Skin epidermis (tissue), 12 donors: ENCODE results near the gene CDK10.
"Not testable (repeated sequence)": the region's sequence is repeated elsewhere in the genome, so short reads cannot be mapped to it uniquely, and the experiment has no call there.

ENCODE experiments used
- H3K27ac ChIP-seq, 21 experiments: fragments of 200-600 bp; sonication (generic) in 11 of 21; one replicate each; pipeline ENCODE4 v1.5.0; 2020; ENCODE audit warnings: mild to moderate bottlenecking in 3 of 21, inconsistent platforms in 2 of 21, moderate library complexity in 2 of 21
- H3K4me3 ChIP-seq, 7 experiments: fragments of 200-600 bp; sonication (generic) in 2 of 7; one replicate each; pipeline ENCODE4 v1.5.0; 2020; ENCODE audit warnings: inconsistent platforms in 2 of 7, mild to moderate bottlenecking in 2 of 7, moderate library complexity in 1 of 7

CDK10 gene

GRCh38 chr16:89693931-89694783, 7.7 kb downstream of the CDK10 start:
- H3K4me3 ChIP-seq: no peak overlapping the region
- no peak overlapping the region for H3K27ac ChIP-seq

- not testable (repeated sequence) for H3K27ac ChIP-seq, H3K4me3 ChIP-seq
Measured at GRCh38 chr16:89694784-89695085, 8.2 kb downstream of the CDK10 start.

GRCh38 chr16:89695086-89695874, 8.8 kb downstream of the CDK10 start:
- Histone ChIP-seq H3K4me3 (no peak overlapping the region), H3K27ac (no peak overlapping the region)

- Histone ChIP-seq H3K27ac (no peak overlapping the region), H3K4me3 (no peak overlapping the region)
Measured at GRCh38 chr16:89695875-89696669, 9.6 kb downstream of the CDK10 start.

- no peak overlapping the region for H3K27ac ChIP-seq
- no peak overlapping the region for H3K4me3 ChIP-seq
Measured at GRCh38 chr16:89696670-89697128, 10.2 kb downstream of the CDK10 start.

- Histone ChIP-seq H3K27ac (no peak overlapping the region), H3K4me3 (no peak overlapping the region)
Measured at GRCh38 chr16:89697161-89697615, 10.7 kb downstream of the CDK10 start.

GRCh38 chr16:89697616-89698331, 11.3 kb downstream of the CDK10 start:
- Histone ChIP-seq H3K27ac (no peak overlapping the region), H3K4me3 (no peak overlapping the region)

- not testable (repeated sequence) for H3K4me3 ChIP-seq
Measured at GRCh38 chr16:89698717-89699116, 12.2 kb downstream of the CDK10 start.

GRCh38 chr16:89699629-89700099, 13.2 kb downstream of the CDK10 start:
- H3K27ac ChIP-seq: peak overlapping the region in 7 of 21 experiments; percentile 17 to 88 (median 69)
- peak overlapping the region in 3 of 7 experiments; percentile 60 to 87 (median 67) for H3K4me3 ChIP-seq

More at GRCh38 chr16:89698717-89699116, 12.2 kb downstream of the CDK10 start:
- not testable (repeated sequence) for H3K27ac ChIP-seq

GRCh38 chr16:89700100-89700648, 13.7 kb downstream of the CDK10 start:
- Histone ChIP-seq H3K27ac (peak overlapping the region in 16 of 21 experiments; percentile 56 to 93 (median 83)), H3K4me3 (peak overlapping the region; percentile 46 to 89 (median 67))

- peak overlapping the region; percentile 1 to 93 (median 81) for H3K27ac ChIP-seq
- H3K4me3 ChIP-seq: peak overlapping the region; percentile 46 to 89 (median 67)
Measured at GRCh38 chr16:89700649-89701424, 14.3 kb downstream of the CDK10 start.

GRCh38 chr16:89701425-89702406, 15.2 kb downstream of the CDK10 start, which contains the start of gene SPATA2L:
Gene SPATA2L (minus strand): TSS chr16:89701705. CDS start chr16:89701232, 473 bp downstream.
- peak within 1 kb of the TSS; percentile 46 to 89 (median 67) for H3K4me3 ChIP-seq
- peak within 1 kb of the TSS; percentile 1 to 93 (median 81) for H3K27ac ChIP-seq

GRCh38 chr16:89704281-89704680, 17.8 kb downstream of the CDK10 start:
- H3K4me3 ChIP-seq: no peak overlapping the region
- H3K27ac ChIP-seq: no peak overlapping the region

- H3K4me3 ChIP-seq: no peak overlapping the region
- H3K27ac ChIP-seq: no peak overlapping the region
Measured at GRCh38 chr16:89705006-89705405, 18.5 kb downstream of the CDK10 start.

GRCh38 chr16:89706518-89707260, 20.2 kb downstream of the CDK10 start:
- no peak overlapping the region for H3K27ac ChIP-seq
- H3K4me3 ChIP-seq: no peak overlapping the region

GRCh38 chr16:89707695-89708094, 21.2 kb downstream of the CDK10 start:
- H3K4me3 ChIP-seq: no peak overlapping the region
- H3K27ac ChIP-seq: no peak overlapping the region
